Measurements from ENCODE around the gene SLC29A3. TPM values are rescaled to one million over a fixed set of nuclear protein-coding genes. Genes with fewer than 3 reads are reported as not detected.

The SLC29A3 gene
- total RNA-seq, 1 experiment from 2014 or later, result 1.8 TPM

DNA sequence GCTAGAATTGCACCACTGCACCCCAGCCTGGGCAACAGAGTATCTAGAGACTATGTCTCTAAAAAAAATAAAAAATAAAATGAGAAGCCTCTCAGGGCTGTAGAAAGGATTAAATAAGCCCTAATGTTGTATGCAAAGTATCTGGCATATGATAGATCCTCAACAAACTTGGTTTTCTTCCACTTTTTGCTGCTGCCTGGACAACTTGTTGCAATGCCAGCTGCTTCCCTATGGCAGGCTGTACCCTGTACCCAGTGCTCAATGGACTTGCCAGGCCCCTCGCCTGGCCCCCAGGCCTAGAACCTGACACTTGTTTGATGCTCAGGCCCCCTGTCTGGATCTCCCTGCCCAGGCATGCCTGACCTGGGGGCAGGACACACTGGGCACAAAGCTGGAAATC lies 49.1 kb downstream of the SLC29A3 start:
- no peak for DNase-seq (ENCODE audit: low read depth)

DNA sequence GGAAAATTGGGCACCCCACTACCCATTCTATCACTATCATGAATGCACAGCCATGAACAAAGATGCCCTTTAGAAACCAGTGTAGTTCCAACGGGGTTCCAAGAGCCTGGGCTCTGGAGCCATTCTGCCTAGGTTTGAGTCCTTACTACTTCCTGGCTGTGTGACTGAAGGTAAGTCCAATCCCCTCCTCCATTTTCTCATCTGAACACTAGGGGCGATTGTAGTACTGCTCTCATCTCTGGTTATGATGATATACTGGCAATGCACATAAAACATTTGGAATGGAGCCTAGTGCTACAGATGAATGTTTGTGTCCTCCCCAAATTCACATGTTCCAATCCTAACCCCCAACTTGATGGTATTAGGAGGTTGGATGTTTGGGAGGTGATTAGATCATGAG lies 49.6 kb downstream of the SLC29A3 start:
- no peak for DNase-seq (ENCODE audit: low read depth)

DNA sequence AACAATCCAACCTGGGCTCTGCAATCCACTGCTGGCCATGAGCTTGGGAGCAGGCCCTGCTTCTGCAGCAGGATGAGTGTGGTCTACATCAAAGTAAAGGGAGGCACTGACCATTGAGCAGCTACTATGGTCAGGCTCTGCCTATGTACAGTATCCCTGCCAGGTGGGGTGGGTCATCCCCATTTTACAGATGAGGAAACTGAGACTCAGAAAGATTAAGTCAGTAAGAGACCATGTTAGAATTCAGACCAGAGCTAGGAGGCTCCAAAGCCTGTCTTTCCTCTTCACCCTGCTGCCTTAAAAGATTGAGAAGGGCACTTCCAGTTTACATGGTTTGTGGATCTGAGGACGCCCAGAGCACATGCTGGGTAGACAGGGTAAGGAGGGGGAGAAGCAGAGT lies 50.5 kb downstream of the SLC29A3 start:
- no peak for DNase-seq (ENCODE audit: low read depth)

DNA sequence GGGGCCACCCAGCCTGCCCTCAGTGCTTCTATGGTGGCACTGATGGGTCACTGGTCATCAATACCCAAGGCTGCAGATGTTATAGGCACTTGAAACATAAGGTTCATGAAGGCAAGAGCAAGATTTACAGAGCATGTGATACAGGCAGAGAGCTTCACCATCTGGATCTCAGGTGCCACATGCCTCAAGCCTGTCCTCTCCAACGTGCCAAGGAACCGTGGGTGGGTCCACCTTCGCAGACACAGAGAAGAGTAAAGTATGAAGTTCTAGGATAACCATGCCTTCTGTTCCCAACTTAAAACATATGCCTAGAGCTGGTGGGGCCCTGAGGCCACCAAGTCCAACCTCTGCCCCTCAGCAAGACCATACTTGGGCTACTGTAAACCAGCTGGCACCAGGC lies 51.0 kb downstream of the SLC29A3 start:
- DNase-seq (ENCODE audit: low read depth), result no peak

DNA sequence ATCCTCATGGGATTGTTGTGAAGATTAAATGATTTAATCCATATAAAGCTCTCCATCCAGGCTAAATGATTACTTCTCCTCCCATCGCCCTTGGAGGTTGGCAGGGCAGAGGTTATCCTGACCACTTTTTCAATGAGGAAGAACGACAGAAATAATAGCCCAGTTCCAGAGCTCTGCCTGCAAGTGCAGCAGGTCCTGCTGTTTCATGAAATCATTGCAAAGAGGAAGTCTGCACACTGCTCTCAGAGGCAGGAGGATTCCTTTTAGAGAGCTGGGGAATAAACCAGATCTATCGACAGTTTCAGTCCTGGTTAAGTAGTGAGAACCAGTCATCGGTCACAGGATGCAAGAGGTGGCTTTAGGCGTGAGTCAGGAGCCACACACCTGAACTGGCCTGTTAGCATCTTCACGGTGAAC lies 52.7 kb downstream of the SLC29A3 start:
- DNase-seq (ENCODE audit: low read depth), result no peak

DNA sequence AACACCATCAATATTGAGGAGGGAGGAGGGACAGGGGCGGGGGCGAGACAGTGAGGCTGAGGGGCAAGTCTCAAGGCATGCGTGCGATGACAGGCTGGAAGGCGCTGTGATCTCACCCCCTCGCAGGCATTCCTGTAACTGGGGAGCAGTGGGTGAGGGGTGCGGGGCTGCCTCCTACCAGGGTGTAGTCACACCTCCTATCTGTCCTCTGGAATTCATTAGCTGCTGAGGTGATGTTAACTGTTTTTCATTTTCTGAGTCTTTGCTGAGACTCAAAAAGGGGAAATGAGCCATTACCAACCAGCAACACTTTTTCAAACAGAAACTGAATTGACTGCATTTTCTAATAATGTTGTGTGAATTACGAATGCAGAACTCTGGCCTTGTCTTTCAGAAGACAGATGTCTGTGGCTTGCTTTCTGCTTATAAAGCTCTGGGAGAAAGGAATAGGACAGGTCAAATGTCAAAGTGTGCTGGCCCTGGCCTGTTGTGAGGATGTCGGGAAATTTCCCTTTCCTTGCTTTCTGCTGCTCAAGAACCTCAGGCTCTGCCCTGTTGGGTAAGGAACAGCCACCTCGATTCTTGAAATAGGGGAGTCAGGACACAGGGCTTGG lies 53.9 kb downstream of the SLC29A3 start:
- DNase-seq (ENCODE audit: low read depth), result no peak

DNA sequence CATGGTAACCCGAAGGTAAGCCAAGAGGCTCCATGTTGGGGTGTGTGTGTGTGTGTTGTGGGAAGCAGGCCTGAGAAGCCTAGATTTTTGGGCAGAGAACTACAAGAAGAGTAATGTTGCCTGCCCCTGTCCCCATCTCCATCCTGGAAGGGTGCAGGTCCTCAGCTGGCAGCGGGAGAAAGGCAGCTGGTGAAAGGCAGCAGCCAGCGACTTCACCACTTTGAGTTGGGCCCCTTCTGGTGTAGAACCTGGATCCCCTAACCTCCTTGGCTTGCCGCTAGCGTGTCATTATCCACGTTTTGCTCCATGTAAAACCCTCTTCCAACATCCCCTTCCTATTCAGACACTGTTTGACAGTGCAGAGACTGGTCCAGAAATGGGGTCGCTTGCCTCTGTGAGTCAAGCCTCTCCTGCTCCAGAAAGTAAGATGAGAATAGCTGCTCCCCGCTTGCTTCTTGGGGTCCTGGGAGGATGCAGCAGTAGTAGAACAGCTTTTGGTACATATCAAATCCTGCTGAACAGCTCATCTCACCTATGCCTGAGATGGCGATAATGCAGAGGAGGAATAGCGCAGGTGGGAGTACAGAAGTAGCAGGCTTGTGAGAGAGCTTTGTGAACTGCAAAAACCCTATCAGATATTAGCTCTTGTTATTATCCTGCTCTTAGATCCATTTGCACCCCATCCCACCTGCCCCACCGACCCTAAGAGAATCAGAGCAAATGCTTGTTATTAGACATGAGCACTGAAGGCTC lies 55.6 kb downstream of the SLC29A3 start:
- no peak for DNase-seq (ENCODE audit: low read depth)

DNA sequence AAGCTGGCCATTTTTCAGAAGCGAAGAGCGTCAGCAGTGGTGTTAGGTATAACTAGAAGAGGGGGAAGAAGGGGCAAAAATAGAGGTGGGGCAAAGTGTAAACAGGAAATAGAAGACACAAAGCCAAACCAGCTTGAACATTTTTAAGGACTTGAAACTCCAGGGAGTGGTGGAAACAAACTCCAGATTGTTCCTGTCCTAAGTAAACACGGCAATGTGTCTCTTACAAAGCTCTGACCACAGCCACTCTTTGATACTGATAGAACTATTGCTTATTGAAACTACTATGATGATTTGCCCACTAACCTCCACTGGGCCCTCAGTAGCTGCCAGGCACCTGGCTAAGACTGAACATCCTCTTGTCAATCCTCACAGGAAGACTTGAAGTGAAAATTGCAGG lies 56.9 kb downstream of the SLC29A3 start:
- no peak for DNase-seq (ENCODE audit: low read depth)

DNA sequence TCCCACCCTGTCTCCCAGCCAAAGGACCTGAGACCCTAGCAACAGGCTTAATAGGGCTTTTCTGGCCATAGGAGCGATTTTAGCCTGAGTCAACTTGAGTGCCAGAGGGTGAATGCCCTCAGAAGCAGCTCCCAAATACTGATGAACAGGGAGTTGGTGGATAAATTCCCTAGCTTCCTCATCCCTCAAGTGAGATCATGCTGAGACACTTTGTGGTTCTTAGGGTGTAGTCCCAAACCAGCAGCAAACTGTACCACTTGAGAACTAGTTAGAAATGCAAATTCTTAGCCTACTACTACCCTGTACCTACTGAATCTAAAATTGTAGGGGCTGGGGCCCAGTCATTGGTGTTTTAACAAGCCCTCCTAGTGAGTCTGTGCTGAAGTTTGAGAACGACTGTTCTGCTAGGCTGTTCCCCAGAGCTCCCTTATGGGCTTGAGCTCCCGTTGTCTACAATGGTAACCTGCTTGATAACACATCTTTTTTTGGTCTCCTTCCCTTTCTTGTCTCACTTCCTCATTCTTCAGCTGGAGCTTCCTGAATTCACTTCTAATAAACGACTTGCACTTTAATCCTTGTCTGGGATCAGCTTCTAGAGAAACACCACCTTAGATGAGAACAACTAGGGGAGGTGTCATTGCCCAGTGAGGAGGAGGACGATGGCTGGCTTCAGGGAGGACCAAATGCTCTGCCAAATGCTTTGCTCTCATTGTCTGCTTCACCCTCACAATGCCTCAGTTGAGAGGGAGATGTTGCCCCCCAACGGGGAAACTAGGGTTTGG lies 59.5 kb downstream of the SLC29A3 start:
- no peak for DNase-seq (ENCODE audit: low read depth)

DNA sequence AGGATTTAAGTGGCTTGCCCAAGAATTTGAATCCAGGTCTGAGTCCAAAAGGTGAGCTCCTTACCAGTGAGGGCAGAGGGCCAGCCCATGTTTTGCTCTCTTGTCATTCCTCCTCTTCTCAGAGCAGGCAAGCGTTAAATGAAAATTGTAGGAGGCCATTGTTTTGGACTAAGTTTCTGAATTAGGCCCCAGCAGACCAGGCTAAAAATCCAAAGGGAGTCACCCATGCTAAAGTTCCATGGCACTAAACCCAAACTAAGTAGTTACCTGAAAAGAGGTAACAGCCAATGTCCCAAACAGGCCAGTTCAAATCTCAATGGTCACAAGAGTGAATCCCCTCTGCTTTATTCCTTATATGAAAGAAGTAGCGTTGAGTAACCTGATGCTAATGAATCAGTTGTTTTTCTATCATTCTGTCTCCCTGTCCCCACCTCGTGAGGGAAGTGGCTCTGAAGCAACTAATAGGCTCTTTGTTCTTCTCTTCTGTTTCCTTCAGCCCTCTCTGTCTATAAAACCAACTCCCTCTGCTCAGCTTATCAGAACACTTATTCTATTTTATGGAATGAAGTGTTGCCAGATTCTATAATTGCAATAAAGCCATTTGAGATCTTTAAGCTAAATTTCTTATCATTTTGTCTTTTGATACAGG lies 60.2 kb downstream of the SLC29A3 start:
- DNase-seq (ENCODE audit: low read depth), result no peak

DNA sequence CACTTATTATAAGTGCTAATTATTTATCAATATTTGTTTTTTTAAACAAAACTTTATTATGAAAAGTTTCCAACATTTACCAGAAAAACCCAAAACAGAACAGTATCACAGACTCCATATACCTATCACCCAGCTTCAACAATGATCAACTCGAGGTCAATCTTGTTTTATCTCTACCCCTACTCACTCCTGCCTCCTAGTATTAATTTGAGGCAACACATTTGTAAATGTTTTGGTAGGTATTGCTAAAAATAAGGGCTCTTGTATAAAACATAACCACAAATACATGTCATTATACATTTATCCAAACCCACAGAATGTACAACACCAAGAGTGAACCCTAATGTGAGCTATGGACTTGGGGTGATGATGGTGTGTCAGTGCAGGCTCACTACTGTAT lies 61.8 kb downstream of the SLC29A3 start:
- DNase-seq (ENCODE audit: low read depth), result no peak

DNA sequence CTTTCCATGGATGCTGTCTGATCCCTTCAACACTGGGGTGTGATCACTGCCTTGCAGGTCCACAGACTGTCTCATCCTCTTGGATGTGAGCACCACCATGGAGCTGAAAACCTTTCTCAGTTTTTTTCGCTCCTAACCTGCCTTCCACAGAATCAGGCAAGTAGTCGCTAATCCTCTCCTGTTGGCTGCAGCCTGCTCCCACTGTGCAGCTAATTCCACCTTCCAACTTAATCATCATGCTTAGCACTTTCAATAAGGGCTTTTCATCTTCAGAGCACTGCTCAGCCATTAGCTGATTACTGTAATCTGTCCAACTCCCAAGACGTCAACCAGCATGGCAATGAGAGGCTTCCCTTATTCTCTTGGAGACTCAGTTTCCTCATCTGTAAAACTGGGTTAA lies 62.6 kb downstream of the SLC29A3 start:
- DNase-seq (ENCODE audit: low read depth), result no peak

DNA sequence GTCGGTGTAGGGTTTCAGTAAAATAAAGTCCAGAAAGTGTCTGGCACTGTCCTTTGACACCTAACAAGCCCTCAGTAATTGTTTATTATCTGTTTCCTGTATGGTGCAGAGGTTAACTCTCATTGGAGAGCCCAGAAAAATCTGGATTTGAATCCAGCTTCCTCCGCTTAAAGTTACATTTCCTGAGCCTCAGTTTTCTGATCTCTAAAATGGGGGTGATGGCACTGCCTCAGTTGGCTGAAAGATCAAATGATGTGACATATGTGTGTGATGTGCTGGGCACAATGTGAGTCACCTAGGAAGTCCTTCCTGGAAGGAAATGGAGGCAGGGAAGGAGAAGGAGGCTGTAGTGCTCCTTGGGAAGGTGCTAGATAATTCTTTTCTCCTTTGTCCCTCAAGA lies 63.0 kb downstream of the SLC29A3 start:
- no peak for DNase-seq (ENCODE audit: low read depth)

DNA sequence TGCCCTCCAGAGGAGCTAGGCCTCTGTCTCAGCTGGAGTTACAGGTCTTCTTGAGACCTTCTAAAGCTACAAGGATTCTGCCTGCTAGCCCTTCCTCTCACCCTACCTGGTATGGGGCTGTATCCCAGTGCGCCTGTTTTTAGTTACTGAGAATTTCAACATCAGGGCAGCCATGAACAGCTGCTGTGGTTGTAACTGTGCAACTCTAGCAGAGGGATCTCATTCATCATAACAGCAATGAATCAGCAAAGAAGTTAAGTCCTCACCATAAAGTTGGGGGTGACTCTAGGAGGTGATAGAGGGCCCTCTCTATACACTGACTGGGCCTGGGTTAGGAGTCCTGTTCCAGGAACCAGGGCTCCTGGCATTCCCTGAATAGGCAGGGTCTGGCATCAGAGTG lies 63.7 kb downstream of the SLC29A3 start:
- peak; percentile 75 for DNase-seq (ENCODE audit: low read depth)

DNA sequence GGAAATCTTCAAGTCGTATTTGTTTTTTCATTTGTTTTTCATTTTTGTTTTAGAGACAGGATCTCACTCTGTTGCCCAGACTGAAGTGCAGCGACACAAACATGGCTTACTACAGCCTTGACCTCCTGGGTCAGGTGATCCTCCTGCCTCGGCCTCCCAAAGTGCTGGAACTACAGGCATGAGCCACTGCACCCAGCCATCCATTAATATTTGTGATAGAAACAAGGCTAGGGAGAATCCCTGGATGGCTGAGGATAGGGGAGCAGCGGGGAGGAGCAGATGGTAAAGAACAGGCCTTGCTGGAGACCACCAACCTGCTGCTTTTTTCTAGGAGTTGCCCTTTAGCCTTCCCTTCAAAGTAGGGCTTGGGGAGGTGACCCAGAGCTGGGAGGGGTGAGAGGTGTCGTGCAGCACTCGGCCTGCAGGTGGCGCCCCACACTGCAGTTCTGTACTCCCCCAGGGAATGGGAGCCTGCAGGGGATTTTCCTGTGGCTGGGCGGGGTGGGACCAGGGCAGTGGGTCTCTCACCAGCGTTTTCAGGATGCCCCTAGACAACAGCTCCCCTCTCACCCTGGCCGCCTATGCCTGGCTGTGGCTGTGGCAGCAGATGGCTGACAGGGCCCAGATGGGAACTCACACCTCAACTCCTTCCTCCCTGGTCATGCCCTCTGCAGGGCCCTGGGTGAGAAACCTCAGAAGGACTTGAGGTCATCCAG lies 65.1 kb downstream of the SLC29A3 start:
- peak; percentile 26 for DNase-seq (ENCODE audit: low read depth)

DNA sequence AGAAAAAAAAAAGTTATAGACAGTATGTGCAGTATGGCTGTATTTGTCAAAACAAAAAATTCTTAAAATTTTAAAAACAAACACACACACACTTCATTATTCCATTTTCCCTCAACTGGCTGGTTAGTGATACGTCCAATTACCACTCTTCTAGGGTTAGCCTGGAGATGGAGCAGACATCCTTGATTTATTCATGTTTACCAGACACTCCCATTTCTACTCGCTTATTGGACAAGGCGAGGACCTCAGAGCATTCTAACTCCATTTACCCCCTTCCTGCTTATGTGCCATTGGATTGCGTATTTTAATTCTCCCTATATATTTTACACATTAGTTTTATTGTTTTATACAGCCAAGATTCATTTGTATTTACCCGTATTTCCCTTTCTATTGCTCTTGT lies 69.1 kb downstream of the SLC29A3 start:
- no peak for DNase-seq (ENCODE audit: low read depth)

DNA sequence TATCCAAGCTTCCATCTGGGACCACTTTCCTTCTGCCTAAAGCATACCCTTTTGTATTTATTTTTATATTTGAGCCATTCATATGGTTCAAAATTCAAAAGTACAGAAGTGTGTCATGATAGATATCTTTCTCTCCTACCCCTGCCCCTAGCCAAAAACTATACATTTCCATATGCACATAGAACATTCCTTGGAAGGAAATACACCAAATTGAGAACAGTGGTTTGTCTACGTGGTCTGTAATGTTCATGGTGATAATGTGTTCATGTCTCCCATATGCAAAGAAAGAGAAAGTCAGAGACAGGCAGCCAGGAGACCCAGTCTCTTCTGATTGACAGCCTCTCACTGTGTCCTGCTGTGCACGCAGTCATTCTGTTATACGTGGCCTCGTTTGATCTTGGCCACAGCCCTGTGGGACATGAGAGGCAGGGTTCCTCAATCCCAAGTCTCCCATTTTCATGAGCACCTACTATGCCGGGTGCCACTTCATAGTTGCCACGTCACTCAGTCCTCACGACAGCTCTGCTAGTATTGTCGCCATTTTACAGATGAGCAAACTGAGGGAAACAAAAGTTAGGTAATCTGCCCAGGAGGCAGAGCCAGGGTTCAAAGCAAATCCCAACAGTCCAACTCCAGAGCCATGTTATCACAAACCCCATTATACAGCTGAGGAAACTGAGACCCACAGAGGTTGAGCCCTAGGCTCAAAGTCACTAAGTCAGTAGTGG lies 69.7 kb downstream of the SLC29A3 start:
- DNase-seq (ENCODE audit: low read depth), result no peak

DNA sequence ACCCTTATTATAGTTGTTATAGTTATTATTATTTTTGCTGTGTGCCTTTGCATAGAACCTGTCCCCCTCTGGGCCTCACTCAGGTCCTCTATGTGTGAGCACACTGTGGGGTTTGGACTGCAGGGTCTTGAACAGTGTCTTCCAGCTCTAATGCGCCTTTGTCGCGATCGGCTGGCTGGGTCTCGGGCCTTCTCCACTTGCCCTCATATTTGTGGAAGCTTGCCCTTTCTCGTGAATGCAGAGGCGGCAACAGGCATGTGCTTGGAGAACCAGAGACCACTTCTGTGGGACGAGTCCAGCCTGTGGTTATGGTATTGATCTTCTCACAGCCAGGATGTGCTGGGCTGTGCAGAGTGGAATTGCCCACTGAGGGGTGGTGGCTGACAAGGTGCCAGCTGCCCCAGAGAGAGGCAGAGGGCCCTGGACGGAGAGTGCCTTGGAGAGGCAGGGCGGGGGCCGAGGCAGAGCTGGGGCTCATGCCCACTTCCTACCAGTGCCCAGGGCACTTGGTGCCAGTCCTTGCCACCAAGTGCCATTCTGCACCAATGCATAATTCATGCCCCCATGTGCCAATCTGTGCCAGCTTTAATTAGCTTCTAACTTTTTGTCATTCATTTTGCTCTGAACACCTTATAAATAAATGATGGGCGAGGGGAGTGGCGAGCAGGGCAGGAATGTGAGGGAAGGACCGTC lies 70.9 kb downstream of the SLC29A3 start:
- no peak for DNase-seq (ENCODE audit: low read depth)

DNA sequence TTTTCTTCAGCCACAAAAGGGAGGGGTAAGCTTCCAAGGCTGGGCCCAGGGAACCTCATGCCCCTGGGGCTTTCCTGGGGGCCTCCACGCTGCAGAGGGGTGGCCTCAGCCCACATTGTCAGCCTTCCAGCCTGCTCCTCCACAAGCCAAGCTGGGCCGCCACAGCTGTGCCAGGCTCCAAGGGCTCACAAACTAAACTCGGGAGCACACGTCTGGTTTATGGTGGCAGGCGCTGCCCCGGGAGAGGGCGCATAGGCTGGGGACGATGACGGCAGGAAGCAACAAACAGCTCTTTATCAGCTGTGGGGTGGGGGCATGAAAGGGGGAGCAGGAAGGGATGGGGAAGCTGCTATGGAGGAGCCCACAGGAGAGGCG lies 71.4 kb downstream of the SLC29A3 start:
- DNase-seq (ENCODE audit: low read depth), result no peak

Data from LHCN-M2 (cell line).